K562 (cell line): ENCODE data around the gene SCN2B. TPM values are rescaled to one million over a fixed set of nuclear protein-coding genes. Genes with fewer than 3 reads are reported as not detected.

ENCODE experiments used
- ATAC-seq: fragments of 200-7000 bp; cut with Tn5 transposase; 3 replicates; pipeline ENCODE4 v1.9.1; 2020; ENCODE audit warnings: moderate library complexity
- Bru-seq: library from RNA; stranded (reverse); fragments of 400-500 nt; gene quantifications from one replicate; lab custom pipeline; 2021; lab: Mats Ljungman, UMichigan
- BruChase-seq, 2 experiments: library from RNA; stranded (reverse); fragments of 400-500 nt; gene quantifications; one replicate each; lab custom pipeline; 2021; lab: Mats Ljungman, UMichigan
- BruUV-seq: library from RNA; stranded (reverse); fragments of 400-500 nt; replicated peaks from 2 replicates; lab custom pipeline; 2021; lab: Mats Ljungman, UMichigan
- CTCF ChIA-PET: fragments of 300-600 bp; formaldehyde crosslinking; extraction: SDS; loops from one replicate; lab custom pipeline; 2021; ENCODE audit warnings: low intra/inter-chr PET ratio; lab: Yijun Ruan, JAX
- POLR2A ChIA-PET: fragments of 300-600, 350-650 bp; sonication (Branson Sonifier 250); formaldehyde crosslinking; extraction: SDS; loops from one replicate; lab custom pipeline; 2021; ENCODE audit warnings: antibody characterized with exemption, inconsistent platforms; lab: Yijun Ruan, JAX
- DNase-seq, 4 experiments: peaks; one replicate each; pipeline versions ENCODE4 v3.0.0 to v3.0.0-alpha.2; 2011 to 2018; ENCODE audit warnings: low spot score in 3 of 4, mixed read lengths in 3 of 4; ENCODE audit errors: extremely low read depth in 1 of 4
- FAIRE-seq: peaks from 2 replicates; lab custom pipeline; 2011; peaks lifted over from hg19 to GRCh38; lab: Jason Lieb, UNC
- H2AFZ ChIP-seq: 2 replicates; pipeline ENCODE4 v1.6.0; 2011; ENCODE audit warnings: low read depth, low read length, control low read depth, inconsistent platforms
- H3K27ac ChIP-seq: fragments of 200-600 bp; 3 replicates; pipeline ENCODE4 v1.8.0; 2011; ENCODE audit warnings: low read depth, mild to moderate bottlenecking, control low read depth, inconsistent platforms, low read length, moderate library complexity, mixed read lengths; ENCODE audit errors: extremely low read depth
- H3K27me3 ChIP-seq, 2 experiments: fragments of 300-600 bp in 1 of 2; 2 replicates in 1 of 2; 3 replicates in 1 of 2; pipeline versions ENCODE4 v1.6.0 to v1.8.0; 2011; ENCODE audit warnings: inconsistent platforms in 2 of 2, low read length in 2 of 2, mild to moderate bottlenecking in 1 of 2, mixed read lengths in 1 of 2, moderate library complexity in 1 of 2; ENCODE audit not compliant: control insufficient read depth in 2 of 2, insufficient read depth in 2 of 2
- H3K36me3 ChIP-seq: fragments of 300-600 bp; 3 replicates; pipeline ENCODE4 v1.8.0; 2011; ENCODE audit warnings: mild to moderate bottlenecking, low read length, inconsistent platforms; ENCODE audit not compliant: control insufficient read depth, insufficient read depth
- H3K4me1 ChIP-seq, 2 experiments: fragments of 200-600 bp in 1 of 2; replicated peaks in 1 of 2; 2 replicates in 1 of 2; 3 replicates in 1 of 2; pipeline versions ENCODE4 v1.5.1 to v1.8.0; 2011; ENCODE audit warnings: inconsistent platforms in 2 of 2, low read length in 2 of 2, mild to moderate bottlenecking in 1 of 2, mixed read lengths in 1 of 2, moderate library complexity in 1 of 2; ENCODE audit not compliant: control insufficient read depth in 2 of 2, insufficient read depth in 2 of 2
- H3K4me2 ChIP-seq: 2 replicates; pipeline ENCODE4 v1.6.1; 2011; ENCODE audit warnings: low read length, control low read depth, inconsistent platforms, mixed read lengths; ENCODE audit not compliant: insufficient read depth
- H3K4me3 ChIP-seq: fragments of 200-600 bp; sonication (generic), shearing (Covaris generic); 2 replicates; pipeline ENCODE4 v1.5.1; 2016; ENCODE audit warnings: control low read depth, inconsistent platforms
- H3K79me2 ChIP-seq: fragments of 200-600 bp; 3 replicates; pipeline ENCODE4 v1.8.0; 2011; ENCODE audit warnings: low read length, inconsistent platforms; ENCODE audit not compliant: control insufficient read depth, insufficient read depth
- H3K9ac ChIP-seq, 2 experiments: 2 replicates each; pipeline versions ENCODE4 v1.6.0 to v1.6.1; 2011; ENCODE audit warnings: low read depth in 2 of 2, low read length in 2 of 2, control low read depth in 1 of 2, inconsistent platforms in 1 of 2, mild to moderate bottlenecking in 1 of 2, mixed read lengths in 1 of 2; ENCODE audit not compliant: insufficient read depth in 1 of 2
- H3K9me1 ChIP-seq: one replicate; pipeline ENCODE4 v1.6.0; 2011; ENCODE audit warnings: inconsistent platforms, mild to moderate bottlenecking, low read length, moderate library complexity; ENCODE audit not compliant: control insufficient read depth, insufficient read depth
- H3K9me3 ChIP-seq: replicated peaks from 2 replicates; pipeline ENCODE4 v1.5.1; 2011; ENCODE audit warnings: low read depth, low read length, inconsistent platforms; ENCODE audit not compliant: control insufficient read depth, insufficient read depth
- H4K20me1 ChIP-seq: replicated peaks from 2 replicates; pipeline ENCODE4 v1.6.1; 2011; ENCODE audit warnings: low read length, inconsistent platforms, mixed read lengths; ENCODE audit not compliant: control insufficient read depth, insufficient read depth
- KDM1A ChIP-seq, 2 experiments: fragments of 450-650 bp; IDR thresholded peaks; 2 replicates each; pipeline ENCODE4 v1.6.1; 2016; ENCODE audit warnings: mild to moderate bottlenecking in 2 of 2
- ZNF384 ChIP-seq: IDR thresholded peaks from 2 replicates; pipeline ENCODE4 v1.6.1; 2012; ENCODE audit warnings: low read depth, low read length, improper control_type of control experiment
- ZNF444 ChIP-seq: fragments of 250-450 bp; sonication (Bioruptor Pico); IDR thresholded peaks from 2 replicates; pipeline ENCODE4 v1.4.0; 2020; ENCODE audit warnings: mild to moderate bottlenecking, moderate library complexity
- ZNF740 ChIP-seq, 3 experiments: fragments of 200-800 bp in 1 of 3; sonication (Bioruptor generic) in 1 of 3; sonication (generic) in 1 of 3; formaldehyde crosslinking in 1 of 3; IDR thresholded peaks; 2 replicates each; pipeline versions ENCODE4 v1.6.1 to v1.8.0; 2016 to 2022; ENCODE audit warnings: mild to moderate bottlenecking in 2 of 3, missing compliant biosample characterization in 2 of 3, missing genetic modification characterization in 2 of 3, missing genetic modification reagents in 1 of 3
- WGBS: fragments of 100-300 bp; shearing (Covaris generic); methylation state at CpG from one replicate; pipeline ENCODE4 v1.1.6; 2016; ENCODE audit warnings: low coverage, mixed read lengths; ENCODE audit not compliant: insufficient coverage; ENCODE audit errors: missing lambda C conversion rate; 5-methylcytosine and 5-hydroxymethylcytosine counted together
- in situ Hi-C: fragments of 300-500 bp; cut with MboI; formaldehyde crosslinking; loops from 4 replicates; pipeline ENCODE4 v1.15.0; 2018; ENCODE audit warnings: inconsistent platforms, mixed read lengths
- intact Hi-C: fragments of 100-400 bp; cut with micrococcal nuclease; formaldehyde crosslinking; loops from 2 replicates; pipeline ENCODE4 v1.14.2; 2022
- long read RNA-seq, 3 experiments: library from polyadenylated mRNA in 2 of 3; library from RNA in 1 of 3; unstranded in 2 of 3; stranded (forward) in 1 of 3; transcript quantifications; one replicate each; pipeline ENCODE4 v2.0.0, GENCODE V29; 2019 to 2022
- polyA minus RNA-seq, 3 experiments: library from RNA; depleted of rRNA, polyadenylated mRNA; stranded (reverse); fragments of >200 nt; gene quantifications; 2 replicates each; pipeline ENCODE4 v1.2.3, GENCODE V29; 2011
- polyA plus RNA-seq, 8 experiments: library from polyadenylated mRNA; depleted of rRNA in 4 of 8; stranded (reverse) in 5 of 8; unstranded in 3 of 8; fragments of >200 nt; fragmentation: Nextera tagmentation in 2 of 8; fragmentation: Illumina TruSeq in 1 of 8; extraction: Ambion mirVana in 2 of 8; extraction: Trizol in 1 of 8; gene quantifications; 2 replicates each; pipeline versions ENCODE4 v1.2.1 to v1.2.3, GENCODE V29; 2011 to 2014; ENCODE audit warnings: inconsistent platforms in 1 of 8, missing spikeins in 1 of 8
- total RNA-seq, 7 experiments: library from RNA; depleted of rRNA in 6 of 7; stranded (reverse); fragments of >200 nt in 6 of 7; fragmentation: Illumina TruSeq in 2 of 7; extraction: Trizol in 2 of 7; gene quantifications; 2 replicates each; pipeline versions ENCODE4 v1.2.1 to v1.2.3, GENCODE V29; 2011 to 2021; ENCODE audit warnings: low replicate concordance in 1 of 7
- TF ChIP-seq, protein P1 (sequence below): fragments of 200-800 bp; sonication (Bioruptor generic); IDR thresholded peaks from 2 replicates; pipeline ENCODE4 v1.6.1; 2017; ENCODE audit warnings: missing genetic modification characterization, missing compliant biosample characterization
- TF ChIP-seq, protein P2 (sequence below): fragments of 250-450 bp; sonication (Bioruptor Pico); IDR thresholded peaks from 2 replicates; pipeline ENCODE4 v1.8.0; 2022; ENCODE audit warnings: inconsistent platforms

Gene SCN2B
- total RNA-seq (2011; cell fraction: chromatin; rRNA removed; ENCODE audit: low replicate concordance) = not detected in 2 replicates
- total RNA-seq (2011; cell fraction: nucleolus; rRNA removed) = not detected in 2 replicates
- not detected in 2 replicates for total RNA-seq (2011; cell fraction: nucleoplasm; rRNA removed)
- total RNA-seq (2014; rRNA removed) = not detected in 2 replicates
- total RNA-seq (2014; rRNA removed; fragmentation: Illumina TruSeq; extraction: Trizol) = not detected in 2 replicates
- not detected in 2 replicates for total RNA-seq (2015; rRNA removed; fragmentation: Illumina TruSeq; extraction: Trizol)
- not detected in 2 replicates for total RNA-seq (2021)
- not detected in 2 replicates for polyA plus RNA-seq (2011; rRNA removed)
- polyA plus RNA-seq (2011; cell fraction: cytosol; rRNA removed) = not detected in 2 replicates
- not detected in 2 replicates for polyA plus RNA-seq (2011; cell fraction: nucleus; rRNA removed)
- polyA plus RNA-seq (2012) = not detected in 2 replicates
- not detected in 2 replicates for polyA plus RNA-seq (2014; fragmentation: Illumina TruSeq; extraction: Trizol)
- not detected for polyA plus RNA-seq (2014; fragmentation: Nextera tagmentation; extraction: Ambion mirVana)
- polyA plus RNA-seq (2014; rRNA removed) = not detected in 2 replicates
- not detected in 2 replicates for polyA minus RNA-seq (2011; rRNA and poly(A)+ RNA removed)
- not detected in 2 replicates for polyA minus RNA-seq (2011; cell fraction: cytosol; rRNA and poly(A)+ RNA removed)
- polyA minus RNA-seq (2011; cell fraction: nucleus; rRNA and poly(A)+ RNA removed) = not detected in 2 replicates
- Bru-seq, nascent RNA = not detected
- not detected for BruChase-seq, experiment 1, labeled RNA remaining after a 2-hour chase
- not detected for BruChase-seq, experiment 2, labeled RNA remaining after a 6-hour chase
- long read RNA-seq, experiment 1 = 0 reads
- long read RNA-seq, experiment 2 = 0 reads
- long read RNA-seq, experiment 3 = 0 reads

GRCh38 chr11:118175993-118176777 lies at the start of gene SCN2B:
TSS of gene SCN2B (minus strand) at chr11:118176639. CDS start at chr11:118176431, 208 bp downstream.
- peaks cover 28 to 54% of the 10 kb centered on the region in 2 experiments for H3K27me3 ChIP-seq
- no peak within 1 kb of the TSS for H3K27ac ChIP-seq
- BruUV-seq = no TSS peak
- no peak within 1 kb of the TSS for H3K9ac ChIP-seq
- FAIRE-seq = no peak
- in situ Hi-C loops (no loop called here), intact Hi-C loops (loop anchor here (10.0 kb wide), 1 partner anchor 231 kb away; no protein-coding TSS in a partner anchor)
- peaks cover 0 to 10% of the 10 kb centered on the region in 2 experiments; a peak in 2 of 5 replicates for H3K4me1 ChIP-seq
- H3K4me2 ChIP-seq = no peak within 1 kb of the TSS
- no peaks in the 10 kb centered on the region for H3K9me1 ChIP-seq
- H3K9me3 ChIP-seq = no peaks in the 10 kb centered on the region
- 0 out of 2 replicates have a peak, but pooled peaks cover 6% of the 10 kb centered on the region for H4K20me1 ChIP-seq
- no peaks in the 10 kb centered on the region for H3K36me3 ChIP-seq
- ChIA-PET POLR2A (interaction anchor here (0.6 kb wide), 1 partner anchor 357 kb away, joined by 3 read pairs; no protein-coding TSS in a partner anchor), CTCF (no interaction called here)
- WGBS = under 1% methylated on average over 14 of the region's 14 CpGs
- H2AFZ ChIP-seq = no peak within 1 kb of the TSS
- no peaks in the 10 kb centered on the region for H3K79me2 ChIP-seq
- DNase-seq = peak in 1 of 4 experiments; percentile 27
- ATAC-seq = no peak
- H3K4me3 ChIP-seq = no peak within 1 kb of the TSS
- TF ChIP-seq ZNF384 (no peak), KDM1A (IDR thresholded peaks at IDR 0.05) (peak in 1 of 2 experiments; percentile 67; a peak in 1 of 4 replicates), ZNF740 (CRISPR knock-in tag; IDR thresholded peaks at IDR 0.05) (no peak), ZNF740 (tag; IDR thresholded peaks at IDR 0.05) (0 out of 4 replicates have a peak, but pooled peaks of 1 of the 2 experiments have one; percentile 47), ZNF444 (CRISPR knock-in tag) (peak; percentile 20; the same call in 1 of the 2 replicates)
- TF ChIP-seq, protein P1, sequence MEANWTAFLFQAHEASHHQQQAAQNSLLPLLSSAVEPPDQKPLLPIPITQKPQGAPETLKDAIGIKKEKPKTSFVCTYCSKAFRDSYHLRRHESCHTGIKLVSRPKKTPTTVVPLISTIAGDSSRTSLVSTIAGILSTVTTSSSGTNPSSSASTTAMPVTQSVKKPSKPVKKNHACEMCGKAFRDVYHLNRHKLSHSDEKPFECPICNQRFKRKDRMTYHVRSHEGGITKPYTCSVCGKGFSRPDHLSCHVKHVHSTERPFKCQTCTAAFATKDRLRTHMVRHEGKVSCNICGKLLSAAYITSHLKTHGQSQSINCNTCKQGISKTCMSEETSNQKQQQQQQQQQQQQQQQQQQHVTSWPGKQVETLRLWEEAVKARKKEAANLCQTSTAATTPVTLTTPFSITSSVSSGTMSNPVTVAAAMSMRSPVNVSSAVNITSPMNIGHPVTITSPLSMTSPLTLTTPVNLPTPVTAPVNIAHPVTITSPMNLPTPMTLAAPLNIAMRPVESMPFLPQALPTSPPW (CRISPR knock-in tag) = peak; percentile 67
- TF ChIP-seq, protein P2, sequence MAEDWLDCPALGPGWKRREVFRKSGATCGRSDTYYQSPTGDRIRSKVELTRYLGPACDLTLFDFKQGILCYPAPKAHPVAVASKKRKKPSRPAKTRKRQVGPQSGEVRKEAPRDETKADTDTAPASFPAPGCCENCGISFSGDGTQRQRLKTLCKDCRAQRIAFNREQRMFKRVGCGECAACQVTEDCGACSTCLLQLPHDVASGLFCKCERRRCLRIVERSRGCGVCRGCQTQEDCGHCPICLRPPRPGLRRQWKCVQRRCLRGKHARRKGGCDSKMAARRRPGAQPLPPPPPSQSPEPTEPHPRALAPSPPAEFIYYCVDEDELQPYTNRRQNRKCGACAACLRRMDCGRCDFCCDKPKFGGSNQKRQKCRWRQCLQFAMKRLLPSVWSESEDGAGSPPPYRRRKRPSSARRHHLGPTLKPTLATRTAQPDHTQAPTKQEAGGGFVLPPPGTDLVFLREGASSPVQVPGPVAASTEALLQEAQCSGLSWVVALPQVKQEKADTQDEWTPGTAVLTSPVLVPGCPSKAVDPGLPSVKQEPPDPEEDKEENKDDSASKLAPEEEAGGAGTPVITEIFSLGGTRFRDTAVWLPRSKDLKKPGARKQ (CRISPR knock-in tag) = no peak
